HEK293 (cell line): ENCODE measurements around the gene SERPINH1.

Source experiments
- CTCF ChIA-PET: fragments of 350-600 bp; formaldehyde crosslinking; extraction: SDS; loops from one replicate; lab custom pipeline; 2021; ENCODE audit warnings: antibody characterized with exemption; lab: Yijun Ruan, JAX
- POLR2A ChIA-PET: fragments of 300-600 bp; formaldehyde crosslinking; extraction: SDS; loops from one replicate; lab custom pipeline; 2020; ENCODE audit warnings: antibody characterized with exemption, inconsistent platforms; lab: Yijun Ruan, JAX
- H3K27ac ChIP-seq: fragments of 200-500 bp; sonication (Bioruptor generic); 2 replicates; pipeline ENCODE4 v1.5.1; 2014; ENCODE audit warnings: low read depth, low read length, control low read depth, inconsistent platforms; ENCODE audit errors: extremely low read depth
- H3K36me3 ChIP-seq, 2 experiments: fragments of 200-500 bp in 1 of 2; sonication (Bioruptor generic) in 1 of 2; 1 replicate in 1 of 2; 2 replicates in 1 of 2; pipeline ENCODE4 v1.5.1; 2014 to 2017; ENCODE audit warnings: inconsistent platforms in 2 of 2, low read length in 2 of 2; ENCODE audit not compliant: control insufficient read depth in 2 of 2, insufficient read depth in 1 of 2
- H3K4me1 ChIP-seq: fragments of 200-500 bp; sonication (Bioruptor generic); 2 replicates; pipeline ENCODE4 v1.5.1; 2014; ENCODE audit warnings: mild to moderate bottlenecking, low read length, inconsistent platforms; ENCODE audit not compliant: control insufficient read depth, insufficient read depth
- H3K4me3 ChIP-seq: 2 replicates; pipeline ENCODE4 v1.5.1; 2011; ENCODE audit warnings: low read depth, mild to moderate bottlenecking, control low read depth, low read length, moderate library complexity
- H3K9me3 ChIP-seq: fragments of 200-500 bp; sonication (Bioruptor generic); 2 replicates; pipeline ENCODE4 v1.5.1; 2014; ENCODE audit warnings: low read depth, low read length, inconsistent platforms; ENCODE audit not compliant: control insufficient read depth, insufficient read depth
- EGR2 ChIP-seq: fragments of 450-650 bp; formaldehyde crosslinking; IDR thresholded peaks from 2 replicates; pipeline ENCODE4 v1.5.1; 2016; ENCODE audit warnings: low read depth, missing biosample characterization, missing genetic modification characterization
- KLF8 ChIP-seq: fragments of 450-650 bp; formaldehyde crosslinking; IDR thresholded peaks from 2 replicates; pipeline ENCODE4 v1.5.1; 2016; ENCODE audit warnings: missing biosample characterization, missing genetic modification characterization
- ZNF155 ChIP-seq: fragments of 450-650 bp; formaldehyde crosslinking; IDR thresholded peaks from 2 replicates; pipeline ENCODE4 v1.5.1; 2016; ENCODE audit warnings: missing biosample characterization, missing genetic modification characterization
- ZNF157 ChIP-seq: fragments of 450-650 bp; formaldehyde crosslinking; IDR thresholded peaks from 2 replicates; pipeline ENCODE4 v1.5.1; 2016; ENCODE audit warnings: missing biosample characterization, missing genetic modification characterization
- ZNF19 ChIP-seq: fragments of 450-650 bp; formaldehyde crosslinking; IDR thresholded peaks from 2 replicates; pipeline ENCODE4; 2016; ENCODE audit warnings: missing biosample characterization, missing genetic modification characterization, low read depth
- ZNF366 ChIP-seq: fragments of 450-650 bp; formaldehyde crosslinking; conservative IDR thresholded peaks from 2 replicates; pipeline ENCODE4 v1.5.1; 2016; ENCODE audit warnings: missing biosample characterization, missing genetic modification characterization
- ZNF544 ChIP-seq: fragments of 450-650 bp; formaldehyde crosslinking; IDR thresholded peaks from 2 replicates; pipeline ENCODE4 v1.5.0; 2017; ENCODE audit warnings: missing biosample characterization, missing genetic modification characterization
- ZNF548 ChIP-seq: fragments of 450-650 bp; formaldehyde crosslinking; IDR thresholded peaks from 2 replicates; pipeline ENCODE4 v1.5.1; 2016; ENCODE audit warnings: missing biosample characterization, missing genetic modification characterization
- ZNF560 ChIP-seq: fragments of 450-650 bp; formaldehyde crosslinking; IDR thresholded peaks from 2 replicates; pipeline ENCODE4 v1.5.1; 2017; ENCODE audit warnings: missing biosample characterization, missing genetic modification characterization, borderline replicate concordance
- ZNF677 ChIP-seq: fragments of 450-650 bp; IDR thresholded peaks from 2 replicates; pipeline ENCODE4 v1.5.0; 2018; ENCODE audit warnings: missing biosample characterization, mild to moderate bottlenecking, missing genetic modification characterization, moderate library complexity
- ZNF776 ChIP-seq: fragments of 450-650 bp; formaldehyde crosslinking; IDR thresholded peaks from 2 replicates; pipeline ENCODE4 v1.5.0; 2017; ENCODE audit warnings: missing biosample characterization, missing genetic modification characterization, borderline replicate concordance
- ZSCAN23 ChIP-seq: fragments of 450-650 bp; formaldehyde crosslinking; IDR thresholded peaks from 2 replicates; pipeline ENCODE4 v1.5.1; 2016; ENCODE audit warnings: missing biosample characterization, missing genetic modification characterization
- TF ChIP-seq, protein P1 (sequence below): sonication (generic); formaldehyde crosslinking; IDR thresholded peaks from 2 replicates; pipeline ENCODE4 v1.8.1; 2022; ENCODE audit warnings: mild to moderate bottlenecking, moderate library complexity, missing genetic modification reagents
- TF ChIP-seq, protein P2 (sequence below): fragments of 450-650 bp; formaldehyde crosslinking; IDR thresholded peaks from 2 replicates; pipeline ENCODE4 v1.5.1; 2016; ENCODE audit warnings: missing biosample characterization, missing genetic modification characterization
- TF ChIP-seq, protein P3 (sequence below): fragments of 450-650 bp; formaldehyde crosslinking; IDR thresholded peaks from 2 replicates; pipeline ENCODE4 v1.5.1; 2016; ENCODE audit warnings: missing biosample characterization, missing genetic modification characterization, low read depth
- TF ChIP-seq, protein P4 (sequence below): fragments of 450-650 bp; formaldehyde crosslinking; IDR thresholded peaks from 2 replicates; pipeline ENCODE4; 2016; ENCODE audit warnings: missing biosample characterization, missing genetic modification characterization
- TF ChIP-seq, protein P5 (sequence below): fragments of 450-650 bp; formaldehyde crosslinking; IDR thresholded peaks from 2 replicates; pipeline ENCODE4 v1.5.1; 2017; ENCODE audit warnings: missing biosample characterization, missing genetic modification characterization

SERPINH1 gene

DNA sequence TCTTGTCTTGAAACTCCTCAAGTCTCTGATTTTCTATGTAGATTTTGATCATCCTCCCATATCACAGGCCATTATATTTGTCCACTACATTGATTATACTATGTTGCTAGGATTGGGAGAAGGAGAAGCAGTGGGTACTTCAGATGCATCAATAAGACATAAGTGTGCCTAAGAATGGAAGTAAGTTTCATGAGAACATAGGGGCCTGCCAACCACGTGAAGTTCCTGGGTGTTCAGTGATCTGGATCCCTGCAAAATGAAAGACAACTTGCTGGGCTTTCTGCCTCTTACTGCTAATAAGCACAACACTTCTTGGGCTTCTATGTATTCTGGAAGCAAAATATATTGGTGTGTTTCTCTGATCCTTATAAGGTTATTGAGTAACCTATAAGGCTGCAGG lies 17.8 kb downstream of the SERPINH1 start:
- POLR2A ChIA-PET, result no interaction called here
- Histone ChIP-seq H3K9me3 (no peaks in the 10 kb centered on the region), H3K27ac (no peak overlapping the region)
- peak; percentile 43 for TF ChIP-seq ZNF157
- no peak for TF ChIP-seq ZNF544 (tag by site-specific recombination)
- TF ChIP-seq, all 188 proteins: peak for 1
- Histone ChIP-seq H3K4me1 (no peaks in the 10 kb centered on the region), H3K4me3 (no peak overlapping the region), H3K36me3 (no peaks in the 10 kb centered on the region)
- CTCF ChIA-PET, result interaction anchor here (0.6 to 1.5 kb wide), 2 partner anchors 22 to 33 kb away, joined by 4 to 6 read pairs; no protein-coding TSS in a partner anchor

DNA sequence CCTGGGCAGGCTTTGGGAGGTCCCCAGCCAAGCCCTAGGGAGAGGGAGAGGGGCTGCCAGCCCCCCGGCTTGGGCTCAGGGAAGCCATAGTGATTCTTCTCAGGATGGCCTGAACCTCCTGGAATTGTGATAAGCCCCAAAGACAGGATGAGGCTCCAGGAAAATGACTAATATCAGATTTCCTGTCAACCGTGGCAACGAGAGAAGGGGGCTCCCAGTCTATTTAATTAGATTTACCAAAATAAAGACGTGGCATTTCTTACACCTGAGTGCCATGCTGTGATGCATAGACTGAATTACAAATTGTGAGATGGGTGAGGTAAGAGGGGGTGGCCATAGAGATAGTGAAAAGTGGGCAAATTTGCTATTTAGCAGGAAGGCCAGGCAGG lies 20.4 kb downstream of the SERPINH1 start:
- CTCF ChIA-PET, result interaction anchor here (0.7 kb wide), 1 partner anchor 526 kb away, joined by 3 read pairs; no protein-coding TSS in a partner anchor
- POLR2A ChIA-PET, result interaction anchor here (0.8 to 2.5 kb wide), 2 partner anchors 19 to 20 kb away, joined by 3 to 11 read pairs; partner anchors contain the start of gene SERPINH1

More for the DNA sequence above, 20.4 kb downstream of the SERPINH1 start:
- no peaks in the 10 kb centered on the region for H3K4me1 ChIP-seq
- no peaks in the 10 kb centered on the region for H3K36me3 ChIP-seq
- TF ChIP-seq ZNF677 (tag by site-specific recombination), result no peak
- TF ChIP-seq KLF8, result no peak
- no peak for TF ChIP-seq ZNF155 (tag by site-specific recombination)
- TF ChIP-seq, protein P1, sequence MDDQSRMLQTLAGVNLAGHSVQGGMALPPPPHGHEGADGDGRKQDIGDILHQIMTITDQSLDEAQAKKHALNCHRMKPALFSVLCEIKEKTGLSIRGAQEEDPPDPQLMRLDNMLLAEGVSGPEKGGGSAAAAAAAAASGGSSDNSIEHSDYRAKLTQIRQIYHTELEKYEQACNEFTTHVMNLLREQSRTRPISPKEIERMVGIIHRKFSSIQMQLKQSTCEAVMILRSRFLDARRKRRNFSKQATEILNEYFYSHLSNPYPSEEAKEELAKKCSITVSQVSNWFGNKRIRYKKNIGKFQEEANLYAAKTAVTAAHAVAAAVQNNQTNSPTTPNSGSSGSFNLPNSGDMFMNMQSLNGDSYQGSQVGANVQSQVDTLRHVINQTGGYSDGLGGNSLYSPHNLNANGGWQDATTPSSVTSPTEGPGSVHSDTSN (CRISPR knock-in tag), result no peak
- TF ChIP-seq, protein P2, sequence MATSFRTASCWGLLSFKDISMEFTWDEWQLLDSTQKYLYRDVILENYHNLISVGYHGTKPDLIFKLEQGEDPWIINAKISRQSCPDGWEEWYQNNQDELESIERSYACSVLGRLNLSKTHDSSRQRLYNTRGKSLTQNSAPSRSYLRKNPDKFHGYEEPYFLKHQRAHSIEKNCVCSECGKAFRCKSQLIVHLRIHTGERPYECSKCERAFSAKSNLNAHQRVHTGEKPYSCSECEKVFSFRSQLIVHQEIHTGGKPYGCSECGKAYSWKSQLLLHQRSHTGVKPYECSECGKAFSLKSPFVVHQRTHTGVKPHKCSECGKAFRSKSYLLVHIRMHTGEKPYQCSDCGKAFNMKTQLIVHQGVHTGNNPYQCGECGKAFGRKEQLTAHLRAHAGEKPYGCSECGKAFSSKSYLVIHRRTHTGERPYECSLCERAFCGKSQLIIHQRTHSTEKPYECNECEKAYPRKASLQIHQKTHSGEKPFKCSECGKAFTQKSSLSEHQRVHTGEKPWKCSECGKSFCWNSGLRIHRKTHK (tag by site-specific recombination), result no peak
- TF ChIP-seq ZNF560 (tag by site-specific recombination), result no peak
- no peak for TF ChIP-seq EGR2 (tag by site-specific recombination)
- no peak for TF ChIP-seq ZNF776 (tag by site-specific recombination)
- no peak for TF ChIP-seq ZSCAN23 (tag by site-specific recombination)
- no peak for TF ChIP-seq ZNF19 (tag by site-specific recombination)
- no peak for TF ChIP-seq ZNF157
- no peak for TF ChIP-seq ZNF548
- TF ChIP-seq, protein P3, sequence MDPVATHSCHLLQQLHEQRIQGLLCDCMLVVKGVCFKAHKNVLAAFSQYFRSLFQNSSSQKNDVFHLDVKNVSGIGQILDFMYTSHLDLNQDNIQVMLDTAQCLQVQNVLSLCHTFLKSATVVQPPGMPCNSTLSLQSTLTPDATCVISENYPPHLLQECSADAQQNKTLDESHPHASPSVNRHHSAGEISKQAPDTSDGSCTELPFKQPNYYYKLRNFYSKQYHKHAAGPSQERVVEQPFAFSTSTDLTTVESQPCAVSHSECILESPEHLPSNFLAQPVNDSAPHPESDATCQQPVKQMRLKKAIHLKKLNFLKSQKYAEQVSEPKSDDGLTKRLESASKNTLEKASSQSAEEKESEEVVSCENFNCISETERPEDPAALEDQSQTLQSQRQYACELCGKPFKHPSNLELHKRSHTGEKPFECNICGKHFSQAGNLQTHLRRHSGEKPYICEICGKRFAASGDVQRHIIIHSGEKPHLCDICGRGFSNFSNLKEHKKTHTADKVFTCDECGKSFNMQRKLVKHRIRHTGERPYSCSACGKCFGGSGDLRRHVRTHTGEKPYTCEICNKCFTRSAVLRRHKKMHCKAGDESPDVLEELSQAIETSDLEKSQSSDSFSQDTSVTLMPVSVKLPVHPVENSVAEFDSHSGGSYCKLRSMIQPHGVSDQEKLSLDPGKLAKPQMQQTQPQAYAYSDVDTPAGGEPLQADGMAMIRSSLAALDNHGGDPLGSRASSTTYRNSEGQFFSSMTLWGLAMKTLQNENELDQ, result no peak
- TF ChIP-seq, protein P4, sequence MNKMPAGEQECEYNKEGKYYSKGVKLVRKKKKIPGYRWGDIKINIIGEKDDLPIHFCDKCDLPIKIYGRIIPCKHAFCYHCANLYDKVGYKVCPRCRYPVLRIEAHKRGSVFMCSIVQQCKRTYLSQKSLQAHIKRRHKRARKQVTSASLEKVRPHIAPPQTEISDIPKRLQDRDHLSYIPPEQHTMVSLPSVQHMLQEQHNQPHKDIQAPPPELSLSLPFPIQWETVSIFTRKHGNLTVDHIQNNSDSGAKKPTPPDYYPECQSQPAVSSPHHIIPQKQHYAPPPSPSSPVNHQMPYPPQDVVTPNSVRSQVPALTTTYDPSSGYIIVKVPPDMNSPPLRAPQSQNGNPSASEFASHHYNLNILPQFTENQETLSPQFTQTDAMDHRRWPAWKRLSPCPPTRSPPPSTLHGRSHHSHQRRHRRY, result no peak
- TF ChIP-seq ZNF366 (tag by site-specific recombination), result no peak
- TF ChIP-seq, protein P5, sequence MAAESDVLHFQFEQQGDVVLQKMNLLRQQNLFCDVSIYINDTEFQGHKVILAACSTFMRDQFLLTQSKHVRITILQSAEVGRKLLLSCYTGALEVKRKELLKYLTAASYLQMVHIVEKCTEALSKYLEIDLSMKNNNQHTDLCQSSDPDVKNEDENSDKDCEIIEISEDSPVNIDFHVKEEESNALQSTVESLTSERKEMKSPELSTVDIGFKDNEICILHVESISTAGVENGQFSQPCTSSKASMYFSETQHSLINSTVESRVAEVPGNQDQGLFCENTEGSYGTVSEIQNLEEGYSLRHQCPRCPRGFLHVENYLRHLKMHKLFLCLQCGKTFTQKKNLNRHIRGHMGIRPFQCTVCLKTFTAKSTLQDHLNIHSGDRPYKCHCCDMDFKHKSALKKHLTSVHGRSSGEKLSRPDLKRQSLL (tag by site-specific recombination), result no peak
- TF ChIP-seq, all 188 proteins: peak for 0
- no peak overlapping the region for H3K4me3 ChIP-seq
- H3K27ac ChIP-seq, result 0 out of 2 replicates have a peak overlapping the region, but pooled peaks have one; percentile 78
- H3K9me3 ChIP-seq, result no peaks in the 10 kb centered on the region
